Aorta (tissue), 5 donors: ENCODE data around the gene MRPL38. TPM values are rescaled to one million over a fixed set of nuclear protein-coding genes. Genes with fewer than 3 reads are reported as not detected.
A peak's percentile ranks its signal among the peaks of the same experiment; 100 is the strongest.

ENCODE experiments used
- ATAC-seq: fragments of 200-7000 bp; cut with Tn5 transposase; one replicate; pipeline ENCODE4 v1.9.1; 2022; ENCODE audit warnings: moderate library complexity; ENCODE audit not compliant: low FRiP score
- DNase-seq, 2 donors: peaks; one replicate each; pipeline ENCODE4 v3.0.0-alpha.2; 2020
- H3K27ac ChIP-seq, 2 donors: one replicate each; pipeline ENCODE4 v1.5.1; 2013; ENCODE audit warnings: low read length in 2 of 2, mild to moderate bottlenecking in 2 of 2, moderate library complexity in 2 of 2, control low read depth in 1 of 2, inconsistent platforms in 1 of 2, low read depth in 1 of 2
- H3K27me3 ChIP-seq, 2 donors: one replicate each; pipeline ENCODE4 v1.6.1; 2013; ENCODE audit warnings: control low read depth in 1 of 2, low read length in 1 of 2, mild to moderate bottlenecking in 1 of 2, moderate library complexity in 1 of 2; ENCODE audit not compliant: insufficient read depth in 2 of 2, control insufficient read depth in 1 of 2
- H3K36me3 ChIP-seq, 2 donors: one replicate each; pipeline ENCODE4 v1.6.1; 2013; ENCODE audit warnings: control low read depth in 1 of 2, low read length in 1 of 2, mild to moderate bottlenecking in 1 of 2; ENCODE audit not compliant: insufficient read depth in 2 of 2, control insufficient read depth in 1 of 2
- H3K4me1 ChIP-seq, 2 donors: one replicate each; pipeline ENCODE4 v1.6.1; 2013; ENCODE audit warnings: low read length in 2 of 2, control low read depth in 1 of 2, mild to moderate bottlenecking in 1 of 2, moderate library complexity in 1 of 2; ENCODE audit not compliant: insufficient read depth in 2 of 2, control insufficient read depth in 1 of 2
- H3K4me3 ChIP-seq, 2 donors: one replicate each; pipeline ENCODE4 v1.5.1; 2013; ENCODE audit warnings: low read length in 2 of 2, control low read depth in 1 of 2, mild to moderate bottlenecking in 1 of 2
- H3K9me3 ChIP-seq: one replicate; pipeline ENCODE4 v1.6.1; 2013; ENCODE audit warnings: mild to moderate bottlenecking, low read length; ENCODE audit not compliant: control insufficient read depth
- whole genome bisulfite sequencing, 2 donors: extraction: QIAGEN DNeasy Blood & Tissue Kit; methylation state at CpG; one replicate each; pipeline ENCODE4 v1.1.7; 2013; 5-methylcytosine and 5-hydroxymethylcytosine counted together
- intact Hi-C, 2 donors: fragments of 100-400 bp; cut with DNase I; formaldehyde crosslinking; loops; one replicate each; pipeline versions ENCODE4 v1.14.2 to v1.15.0; 2022
- polyA plus RNA-seq, 2 donors: library from polyadenylated mRNA; stranded (reverse); fragments of 200-250 nt; gene quantifications; one replicate each; pipeline ENCODE4 v1.2.3, GENCODE V29; 2013
- total RNA-seq, 2 donors: library from RNA; stranded (reverse); fragmentation: NEBNext Ultra II Directional; extraction: Animal tissue kit (Norgen Biotek cat#: 25700); gene quantifications; one replicate each; pipeline ENCODE4 v1.2.1, GENCODE V29; 2021
- donor health status: healthy with polysubstance abuse.
- donor health status: Bipolar disorder and iron deficiency.
- donor health status: DM: no; HTN: no; CAD: no.
- donor health status: DM: no; HTN: no; CAD: no.
- donor health status: DM: yes; HTN: yes; CAD: no.

Gene MRPL38
- total and polyA plus RNA-seq, 4 donors = 25.2 to 128 (median 58.3) TPM

- H3K36me3 ChIP-seq = no peaks in the 10 kb centered on the region
- H3K4me1 ChIP-seq = no peaks in the 10 kb centered on the region
- 92% methylated on average over 18 of the region's 18 CpGs for WGBS, 2 donors
- DNase-seq (no peak), ATAC-seq (no peak)
- H3K27me3 ChIP-seq = no peaks in the 10 kb centered on the region
- intact Hi-C loops = no loop called here
- no peaks in the 10 kb centered on the region for H3K9me3 ChIP-seq
- no peak overlapping the region for H3K27ac ChIP-seq
- no peak overlapping the region for H3K4me3 ChIP-seq
These were observed 17.7 kb upstream of the MRPL38 start for GRCh38 chr17:75922173-75922961.

- Histone ChIP-seq H3K4me3 (no peak overlapping the region), H3K27ac (no peak overlapping the region), H3K9me3 (no peaks in the 10 kb centered on the region), H3K4me1 (no peaks in the 10 kb centered on the region), H3K36me3 (no peaks in the 10 kb centered on the region), H3K27me3 (no peaks in the 10 kb centered on the region)
- DNase-seq = no peak
- intact Hi-C loops = no loop called here
- ATAC-seq = no peak
- 94 to 95% methylated on average over 14 to 15 of the region's 15 CpGs for WGBS, 2 donors
These were observed 16.9 kb upstream of the MRPL38 start for GRCh38 chr17:75921596-75921995.

- H3K9me3 ChIP-seq = no peaks in the 10 kb centered on the region
- H3K4me3 ChIP-seq = no peak overlapping the region
- intact Hi-C loops = no loop called here
- H3K27me3 ChIP-seq = no peaks in the 10 kb centered on the region
- H3K36me3 ChIP-seq = no peaks in the 10 kb centered on the region
- 89 to 90% methylated on average over 11 of the region's 11 CpGs for WGBS, 2 donors
- DNase-seq (no peak), ATAC-seq (no peak)
- no peaks in the 10 kb centered on the region for H3K4me1 ChIP-seq
- H3K27ac ChIP-seq = no peak overlapping the region
These were observed 15.4 kb upstream of the MRPL38 start for GRCh38 chr17:75920045-75920560.

- Histone ChIP-seq H3K36me3 (no peaks in the 10 kb centered on the region), H3K4me1 (no peaks in the 10 kb centered on the region)
These were observed 14.9 kb upstream of the MRPL38 start for GRCh38 chr17:75919611-75920010.

DNA sequence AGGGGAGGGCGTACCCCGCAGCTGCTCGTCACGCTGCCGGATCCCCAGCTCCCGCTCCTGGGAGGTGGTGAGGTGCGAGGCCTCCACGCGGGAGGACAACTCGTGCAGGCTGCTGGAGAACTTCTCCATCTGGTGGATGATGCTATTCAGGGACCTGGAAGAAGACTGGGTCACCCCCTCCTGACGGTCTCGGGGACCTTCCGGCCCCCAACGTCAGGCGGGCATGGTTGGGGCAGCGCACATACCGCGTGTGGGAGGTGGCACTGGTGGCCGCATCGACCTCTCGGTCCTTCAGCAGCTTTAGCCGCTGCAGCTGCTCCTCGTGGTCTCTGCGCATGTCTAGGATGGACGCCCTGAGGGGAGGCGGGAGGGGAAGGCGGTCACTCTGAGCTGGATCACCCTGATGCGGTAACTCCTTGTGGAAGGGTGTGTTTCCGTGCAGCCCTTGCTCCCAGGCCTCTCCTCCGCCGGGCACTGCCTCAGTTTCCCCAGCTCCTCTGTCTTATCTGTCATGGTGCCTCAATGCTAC lies 13.3 kb upstream of the MRPL38 start:
- intact Hi-C loops = no loop called here
- Histone ChIP-seq H3K4me1 (no peaks in the 10 kb centered on the region), H3K4me3 (no peak overlapping the region), H3K9me3 (no peaks in the 10 kb centered on the region), H3K27ac (no peak overlapping the region), H3K36me3 (no peaks in the 10 kb centered on the region), H3K27me3 (no peaks in the 10 kb centered on the region)
- ATAC-seq = no peak
- DNase-seq = no peak
- WGBS, 2 donors = 93 to 95% methylated on average over 31 of the region's 31 CpGs

More at GRCh38 chr17:75919611-75920010, 14.9 kb upstream of the MRPL38 start:
- Histone ChIP-seq H3K4me3 (no peak overlapping the region), H3K27me3 (no peaks in the 10 kb centered on the region), H3K9me3 (no peaks in the 10 kb centered on the region), H3K27ac (no peak overlapping the region)
- DNase-seq = no peak
- no peak for ATAC-seq
- WGBS, 2 donors = 94% methylated on average over 22 of the region's 22 CpGs
- intact Hi-C loops = no loop called here

- DNase-seq = no peak
- Histone ChIP-seq H3K9me3 (no peaks in the 10 kb centered on the region), H3K36me3 (no peaks in the 10 kb centered on the region), H3K4me3 (no peak overlapping the region), H3K27me3 (no peaks in the 10 kb centered on the region), H3K4me1 (no peaks in the 10 kb centered on the region), H3K27ac (no peak overlapping the region)
- 88 to 89% methylated on average over 19 to 23 of the region's 23 CpGs for WGBS, 2 donors
- intact Hi-C loops = no loop called here
- ATAC-seq = no peak
These were observed 12.6 kb upstream of the MRPL38 start for GRCh38 chr17:75917141-75917916.

GRCh38 chr17:75915268-75915667 lies 10.6 kb upstream of the MRPL38 start:
- WGBS, 2 donors = 89 to 90% methylated on average over 8 of the region's 8 CpGs
- Histone ChIP-seq H3K27ac (no peak overlapping the region), H3K4me3 (no peak overlapping the region), H3K9me3 (no peaks in the 10 kb centered on the region), H3K36me3 (peaks cover 0 to 2% of the 10 kb centered on the region in 2 donors), H3K4me1 (no peaks in the 10 kb centered on the region), H3K27me3 (no peaks in the 10 kb centered on the region)
- intact Hi-C loops = no loop called here
- DNase-seq = no peak
- no peak for ATAC-seq

GRCh38 chr17:75914643-75915267 lies 10.1 kb upstream of the MRPL38 start:
- 94 to 95% methylated on average over 34 of the region's 34 CpGs for WGBS, 2 donors
- ATAC-seq = no peak
- no peaks in the 10 kb centered on the region for H3K4me1 ChIP-seq
- H3K27ac ChIP-seq = no peak overlapping the region
- no peaks in the 10 kb centered on the region for H3K9me3 ChIP-seq
- peaks cover 0 to 2% of the 10 kb centered on the region in 2 donors for H3K36me3 ChIP-seq
- intact Hi-C loops = no loop called here
- no peak overlapping the region for H3K4me3 ChIP-seq
- peak in 1 of 2 donors; percentile 41 for DNase-seq
- no peaks in the 10 kb centered on the region for H3K27me3 ChIP-seq
